Measurements from ENCODE around the gene CREB5.
"Not testable (repeated sequence)": the region's sequence is repeated elsewhere in the genome, so short reads cannot be mapped to it uniquely, and the experiment has no call there.

Gene CREB5

GRCh38 chr7:28588602-28589001, 176.3 kb downstream of the CREB5 start:
- DNase-seq, result no peak

- DNase-seq, result no peak
These were observed 178.8 kb downstream of the CREB5 start for GRCh38 chr7:28591041-28591674.

- DNase-seq, result no peak
These were observed 179.5 kb downstream of the CREB5 start for GRCh38 chr7:28591725-28592349.

GRCh38 chr7:28592861-28593260, 180.5 kb downstream of the CREB5 start:
- no peak for DNase-seq

- DNase-seq, result no peak
These were observed 182.8 kb downstream of the CREB5 start for GRCh38 chr7:28595076-28595475.

GRCh38 chr7:28595801-28596200, 183.5 kb downstream of the CREB5 start:
- DNase-seq, result no peak

- no peak for DNase-seq
These were observed 184.1 kb downstream of the CREB5 start for GRCh38 chr7:28596245-28596935.

GRCh38 chr7:28597284-28597683, 185.0 kb downstream of the CREB5 start:
- no peak for DNase-seq

- not testable (repeated sequence) for DNase-seq
These were observed 185.7 kb downstream of the CREB5 start for GRCh38 chr7:28598037-28598436.

GRCh38 chr7:28598586-28598985, 186.3 kb downstream of the CREB5 start:
- DNase-seq, result no peak

- DNase-seq, result no peak
These were observed 187.1 kb downstream of the CREB5 start for GRCh38 chr7:28599411-28599810.

GRCh38 chr7:28602282-28602681, 190.0 kb downstream of the CREB5 start:
- no peak for DNase-seq

GRCh38 chr7:28605427-28606085, 193.2 kb downstream of the CREB5 start:
- DNase-seq, result no peak

GRCh38 chr7:28606421-28606820, 194.1 kb downstream of the CREB5 start:
- no peak for DNase-seq

GRCh38 chr7:28607855-28608193, 195.5 kb downstream of the CREB5 start:
- DNase-seq, result no peak

- DNase-seq, result no peak
These were observed 195.9 kb downstream of the CREB5 start for GRCh38 chr7:28608237-28608656.

GRCh38 chr7:28608731-28609130, 196.4 kb downstream of the CREB5 start:
- DNase-seq, result no peak

- no peak for DNase-seq
These were observed 197.3 kb downstream of the CREB5 start for GRCh38 chr7:28609608-28610007.

- not testable (repeated sequence) for DNase-seq
These were observed 199.1 kb downstream of the CREB5 start for GRCh38 chr7:28611399-28611897.

GRCh38 chr7:28613262-28613661, 200.9 kb downstream of the CREB5 start:
- DNase-seq, result no peak

- no peak for DNase-seq
These were observed 202.8 kb downstream of the CREB5 start for GRCh38 chr7:28615091-28615490.

- DNase-seq, result no peak
These were observed 205.1 kb downstream of the CREB5 start for GRCh38 chr7:28617308-28617880.

- DNase-seq, result no peak
These were observed 206.1 kb downstream of the CREB5 start for GRCh38 chr7:28618383-28618782.
